NOMO-1 treated with dmso at 0.1 percent for 144 hours (cell line): ENCODE results near the gene PHLDB2.

ENCODE experiments used
- DNase-seq: peaks from one replicate; lab custom pipeline; 2025; ENCODE audit not compliant: unreplicated experiment; lab: John Stamatoyannopoulos, UW

PHLDB2 gene

GRCh38 chr3:111882194-111882593 lies 23.1 kb downstream of the PHLDB2 start:
- no peak for DNase-seq

GRCh38 chr3:111882799-111883198 lies 23.7 kb downstream of the PHLDB2 start:
- DNase-seq = no peak

GRCh38 chr3:111884411-111885018 lies 25.4 kb downstream of the PHLDB2 start:
- DNase-seq = no peak

GRCh38 chr3:111885578-111885977 lies 26.5 kb downstream of the PHLDB2 start:
- DNase-seq = no peak

GRCh38 chr3:111890051-111890580 lies 31.1 kb downstream of the PHLDB2 start:
- DNase-seq = no peak

- DNase-seq = no peak
These were observed 33.0 kb downstream of the PHLDB2 start for GRCh38 chr3:111892070-111892469.

GRCh38 chr3:111895071-111895470 lies 36.0 kb downstream of the PHLDB2 start:
- DNase-seq = no peak

- no peak for DNase-seq
These were observed 40.9 kb downstream of the PHLDB2 start for GRCh38 chr3:111899966-111900365.

- DNase-seq = no peak
These were observed 42.6 kb downstream of the PHLDB2 start for GRCh38 chr3:111901637-111902036.

- DNase-seq = no peak
These were observed 43.5 kb downstream of the PHLDB2 start for GRCh38 chr3:111902534-111902933.

- no peak for DNase-seq
These were observed 44.0 kb downstream of the PHLDB2 start for GRCh38 chr3:111903067-111903511.

GRCh38 chr3:111904376-111905241 lies 45.5 kb downstream of the PHLDB2 start:
- DNase-seq = no peak

- DNase-seq = no peak
These were observed 47.6 kb downstream of the PHLDB2 start for GRCh38 chr3:111906656-111907055.

- DNase-seq = no peak
These were observed 48.1 kb downstream of the PHLDB2 start for GRCh38 chr3:111907151-111907550.

GRCh38 chr3:111910806-111911205 lies 51.7 kb downstream of the PHLDB2 start:
- DNase-seq = no peak

- no peak for DNase-seq
These were observed 52.4 kb downstream of the PHLDB2 start for GRCh38 chr3:111911446-111911845.

GRCh38 chr3:111913163-111913763 lies 54.2 kb downstream of the PHLDB2 start:
- no peak for DNase-seq

GRCh38 chr3:111915905-111916304 lies 56.8 kb downstream of the PHLDB2 start:
- DNase-seq = no peak

GRCh38 chr3:111917300-111917699 lies 58.2 kb downstream of the PHLDB2 start:
- no peak for DNase-seq

- no peak for DNase-seq
These were observed 60.5 kb downstream of the PHLDB2 start for GRCh38 chr3:111919370-111920065.

- no peak for DNase-seq
These were observed 62.1 kb downstream of the PHLDB2 start for GRCh38 chr3:111921181-111921580.
